HG03354 (cell line): ENCODE measurements around the gene NEURL2.
A peak's percentile ranks its signal among the peaks of the same experiment; 100 is the strongest.

Experiments used
- ATAC-seq: cut with Tn5 transposase; IDR thresholded peaks from one replicate; pipeline ENCODE4 v1.9.1; 2021; ENCODE audit warnings: mild to moderate bottlenecking; ENCODE audit not compliant: unreplicated experiment, poor library complexity, severe bottlenecking

The NEURL2 gene

GRCh38 chr20:45920462-45921336 lies 29.7 kb upstream of the NEURL2 start:
- no peak for ATAC-seq

GRCh38 chr20:45919542-45920399 lies 28.8 kb upstream of the NEURL2 start:
- no peak for ATAC-seq

GRCh38 chr20:45918779-45919537 lies 27.9 kb upstream of the NEURL2 start:
- no peak for ATAC-seq

- ATAC-seq: no peak
These were observed 27.3 kb upstream of the NEURL2 start for GRCh38 chr20:45918182-45918737.

- no peak for ATAC-seq
These were observed 26.8 kb upstream of the NEURL2 start for GRCh38 chr20:45917790-45918141.

GRCh38 chr20:45913116-45913515 lies 22.1 kb upstream of the NEURL2 start:
- ATAC-seq: no peak

- no peak for ATAC-seq
These were observed 21.3 kb upstream of the NEURL2 start for GRCh38 chr20:45912344-45912682.

- no peak for ATAC-seq
These were observed 20.7 kb upstream of the NEURL2 start, which contains the start of gene PLTP for GRCh38 chr20:45911486-45912343. PLTP (minus strand) TSS chr20:45912155; CDS start chr20:45911452, 703 bp downstream.

GRCh38 chr20:45910670-45911485 lies 19.9 kb upstream of the NEURL2 start:
- peak; percentile 93 for ATAC-seq

- ATAC-seq: no peak
These were observed 19.0 kb upstream of the NEURL2 start for GRCh38 chr20:45909817-45910669.

- ATAC-seq: no peak
These were observed 18.4 kb upstream of the NEURL2 start for GRCh38 chr20:45909336-45909808.

GRCh38 chr20:45908084-45908483 lies 17.1 kb upstream of the NEURL2 start:
- ATAC-seq: no peak

GRCh38 chr20:45907219-45907948 lies 16.4 kb upstream of the NEURL2 start:
- ATAC-seq: no peak

GRCh38 chr20:45905505-45906079 lies 14.6 kb upstream of the NEURL2 start:
- no peak for ATAC-seq

- ATAC-seq: no peak
These were observed 13.8 kb upstream of the NEURL2 start for GRCh38 chr20:45904583-45905504.
